Left colon (tissue), 2 donors: ENCODE results near the gene CRLF2. TPM values are rescaled to one million over a fixed set of nuclear protein-coding genes. Genes with fewer than 3 reads are reported as not detected.
A peak's percentile ranks its signal among the peaks of the same experiment; 100 is the strongest.
"Not testable (repeated sequence)": the region's sequence is repeated elsewhere in the genome, so short reads cannot be mapped to it uniquely, and the experiment has no call there.

Experiments
- ATAC-seq: fragments of 200-7000 bp; cut with Tn5 transposase; one replicate; pipeline ENCODE4 v1.9.1; 2020; ENCODE audit warnings: mild to moderate bottlenecking, moderate library complexity
- DNase-seq, 2 donors: peaks; one replicate each; pipeline ENCODE4 v3.0.0-alpha.2; 2020
- intact Hi-C, 2 donors: fragments of 100-400 bp; cut with DNase I in 1 of 2; cut with micrococcal nuclease in 1 of 2; formaldehyde crosslinking; loops; one replicate each; pipeline versions ENCODE4 v1.11.2 to v1.14.0; 2022; cut with DNase I, micrococcal nuclease
- total RNA-seq, 2 donors: library from RNA; stranded (reverse); fragmentation: NEBNext Ultra II Directional; extraction: Animal tissue kit (Norgen Biotek cat#: 25700); gene quantifications; one replicate each; pipeline ENCODE4 v1.2.1, GENCODE V29; 2021
- donor health status: DM: no; HTN: no; CAD: no.
- donor health status: DM: yes; HTN: yes; CAD: no.

Gene CRLF2
- total RNA-seq, 2 donors from 2014 or later = 0.18 to 0.28 TPM

DNA sequence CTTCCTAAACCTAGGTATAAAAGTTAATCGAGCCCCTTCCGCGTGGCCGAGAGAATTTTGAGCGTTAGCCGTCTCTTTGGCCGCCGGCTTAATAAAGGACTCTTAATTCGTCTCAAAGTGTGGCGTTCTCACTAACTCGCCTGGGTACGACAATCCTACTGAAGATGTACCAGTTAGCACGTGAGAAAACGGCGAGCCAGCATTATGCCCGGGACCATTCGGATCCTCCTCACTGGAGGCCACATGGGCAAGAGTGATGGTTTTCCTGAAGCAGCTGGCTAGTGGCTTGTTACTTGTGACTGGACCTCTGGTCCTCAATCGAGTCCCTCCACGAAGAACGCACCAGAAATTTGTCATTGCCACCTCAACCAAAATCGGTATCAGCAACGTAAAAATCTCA, 39.0 kb downstream of the CRLF2 start:
- intact Hi-C loops, DNase-seq, ATAC-seq: not testable (repeated sequence)

DNA sequence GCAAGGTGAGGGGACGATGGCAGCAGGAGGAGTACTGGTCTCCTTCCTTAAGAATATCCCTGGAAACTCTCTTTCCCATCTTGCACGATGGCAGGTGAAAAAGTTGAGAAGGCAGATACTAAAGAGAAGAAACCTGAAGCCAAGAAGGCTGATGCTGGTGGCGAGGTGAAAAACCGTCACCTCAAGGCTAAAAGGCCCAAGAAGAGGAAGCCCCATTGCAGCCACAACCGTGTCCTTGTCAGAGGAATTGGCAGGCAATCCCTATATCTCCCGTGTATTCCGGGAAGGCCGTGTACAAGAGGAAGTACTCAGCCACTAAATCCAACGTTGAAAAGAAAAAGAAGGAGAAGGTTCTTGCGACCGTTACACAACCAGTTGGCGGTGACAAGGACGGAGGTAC, 40.0 kb downstream of the CRLF2 start:
- DNase-seq = no peak
- no peak for ATAC-seq
- intact Hi-C loops = no loop called here

DNA sequence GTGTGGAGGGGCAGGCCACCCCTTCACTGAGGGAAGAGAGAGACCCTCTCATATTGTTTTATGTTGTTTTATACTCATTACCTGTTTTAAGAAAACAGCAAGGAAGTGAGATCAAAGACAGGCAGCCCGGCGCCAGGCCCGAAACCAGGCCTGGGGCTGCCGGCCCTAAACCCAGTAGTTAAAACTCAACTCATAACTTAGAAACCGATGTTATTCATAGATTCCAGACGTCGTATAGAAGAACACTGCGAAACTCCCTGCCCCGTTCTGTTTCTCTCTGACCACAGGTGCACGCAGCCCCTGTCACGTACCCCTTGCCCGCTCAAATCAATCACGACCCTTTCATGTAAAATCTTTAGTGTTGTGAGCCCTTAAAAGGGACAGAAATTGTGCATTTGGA, 40.5 kb downstream of the CRLF2 start:
- ATAC-seq, intact Hi-C loops, DNase-seq: not testable (repeated sequence)

DNA sequence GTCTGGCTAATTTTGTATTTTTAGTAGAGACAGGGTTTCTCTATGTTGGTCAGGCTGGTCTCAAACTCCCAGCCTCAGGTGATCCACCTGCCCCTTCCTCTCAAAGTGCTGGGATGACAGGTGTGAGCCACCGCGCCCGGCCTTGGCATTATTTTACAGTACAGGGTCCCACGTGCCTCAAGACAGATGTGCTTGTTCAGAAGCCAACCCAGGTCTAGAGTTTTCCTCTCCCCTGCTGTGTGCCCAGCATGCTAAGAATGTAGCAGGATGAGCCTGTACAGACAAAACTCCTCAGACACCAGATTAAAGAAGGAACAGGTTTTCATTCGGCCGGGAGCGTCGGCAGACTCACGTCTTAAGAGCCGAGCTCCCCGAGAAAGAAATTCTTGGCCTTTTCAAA, 42.2 kb downstream of the CRLF2 start:
- ATAC-seq (no peak), DNase-seq (no peak)
- intact Hi-C loops = no loop called here

DNA sequence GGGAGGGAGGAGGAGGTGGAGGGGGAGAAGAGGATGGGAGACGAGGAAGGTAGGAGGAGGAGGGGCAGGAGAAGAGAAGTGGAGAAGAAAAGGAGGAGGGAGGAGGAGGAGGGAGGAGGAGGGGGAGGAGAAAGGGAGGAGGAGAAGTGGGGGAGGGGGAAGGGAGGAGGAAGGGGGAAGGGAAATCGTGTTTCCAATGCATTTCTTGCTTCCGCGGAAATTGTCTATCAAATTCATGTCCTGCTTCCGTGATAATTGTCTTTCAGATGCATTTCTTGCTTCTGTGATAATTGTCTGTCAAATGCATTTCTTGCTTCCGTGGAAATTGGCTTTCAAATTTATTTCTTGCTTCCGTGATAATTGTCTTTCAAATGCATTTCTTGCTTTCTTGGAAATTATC, 43.3 kb downstream of the CRLF2 start:
- intact Hi-C loops = no loop called here
- DNase-seq = no peak
- ATAC-seq = no peak

DNA sequence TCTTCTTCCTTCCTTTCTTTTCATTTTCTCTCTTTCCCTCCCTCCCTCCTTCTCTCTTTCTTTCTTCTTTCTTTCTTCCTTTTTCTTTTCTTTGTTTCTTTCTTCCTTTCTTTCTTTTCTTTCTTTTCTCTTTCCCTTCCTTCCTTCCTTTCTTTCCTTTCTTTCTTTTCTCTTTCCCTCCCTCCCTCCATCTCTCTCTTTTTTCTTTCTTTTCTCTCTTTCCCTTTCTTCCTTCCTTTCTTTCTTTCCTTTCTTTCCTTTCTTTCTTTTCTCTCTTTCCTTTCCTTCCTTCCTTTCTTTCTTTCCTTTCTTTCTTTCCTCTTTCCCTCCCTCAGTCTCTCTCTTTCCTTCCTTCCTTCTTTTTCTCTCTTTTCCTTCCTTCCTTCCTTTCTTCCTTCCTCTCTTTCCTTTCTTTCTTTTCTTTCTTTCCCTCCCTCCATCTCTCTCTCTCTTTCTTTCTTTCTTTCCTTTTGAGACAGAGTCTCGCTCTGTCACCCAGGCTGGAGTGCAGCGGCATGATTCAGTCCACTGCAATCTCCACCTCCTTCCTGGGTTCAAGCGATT, 44.4 kb downstream of the CRLF2 start:
- ATAC-seq (no peak), DNase-seq (no peak)
- intact Hi-C loops = no loop called here

DNA sequence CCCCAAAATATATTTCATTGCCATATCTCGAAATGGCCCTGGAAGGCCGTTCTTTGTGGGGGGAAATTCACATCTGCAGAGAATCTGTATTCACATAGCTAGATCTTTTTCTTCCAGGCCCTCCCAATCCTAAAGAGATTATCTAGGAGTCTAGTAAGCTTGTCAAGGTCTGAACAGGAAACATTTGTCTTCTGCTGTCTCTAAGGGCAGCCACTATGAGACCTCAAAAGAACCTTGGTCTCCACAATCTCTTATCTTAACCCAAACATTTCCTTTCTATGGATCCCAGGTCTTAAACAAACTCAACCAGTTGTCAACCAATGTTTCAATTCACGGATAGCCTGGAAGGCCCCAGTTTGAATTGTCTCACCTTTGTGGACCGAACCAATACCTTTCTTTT, 45.0 kb downstream of the CRLF2 start:
- intact Hi-C loops = no loop called here
- ATAC-seq (no peak), DNase-seq (no peak)

DNA sequence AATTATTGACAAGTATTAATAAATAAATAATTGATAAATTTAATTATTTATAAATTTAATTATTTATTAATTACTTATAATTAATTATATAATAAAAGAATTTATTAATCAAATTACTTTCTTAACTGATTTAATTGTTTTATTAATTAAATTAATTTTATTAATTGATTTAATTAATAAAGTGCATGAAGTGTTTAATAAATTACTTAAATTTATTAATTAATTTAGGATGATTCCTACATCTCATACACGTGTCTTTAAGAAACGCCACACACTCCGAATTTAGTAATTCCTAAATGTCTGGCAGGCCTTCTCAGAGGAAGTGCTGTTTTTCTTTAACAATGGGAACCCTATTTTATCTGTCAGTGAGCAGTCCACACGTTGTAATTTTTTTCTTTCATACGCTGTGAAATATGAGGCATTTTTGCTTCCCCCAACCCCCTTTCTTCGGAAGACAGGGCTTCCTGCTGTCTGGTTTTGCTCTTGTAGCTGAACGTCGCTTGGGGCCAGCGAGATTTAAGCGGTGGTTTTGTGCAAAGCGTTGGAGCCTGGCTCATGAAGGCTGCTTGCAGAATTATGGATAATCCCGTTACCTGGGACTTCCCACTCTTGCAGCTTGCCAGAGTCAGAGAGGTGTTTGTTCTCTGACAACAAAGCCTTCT, 46.8 kb downstream of the CRLF2 start:
- DNase-seq (no peak), ATAC-seq (no peak)
- intact Hi-C loops = no loop called here

DNA sequence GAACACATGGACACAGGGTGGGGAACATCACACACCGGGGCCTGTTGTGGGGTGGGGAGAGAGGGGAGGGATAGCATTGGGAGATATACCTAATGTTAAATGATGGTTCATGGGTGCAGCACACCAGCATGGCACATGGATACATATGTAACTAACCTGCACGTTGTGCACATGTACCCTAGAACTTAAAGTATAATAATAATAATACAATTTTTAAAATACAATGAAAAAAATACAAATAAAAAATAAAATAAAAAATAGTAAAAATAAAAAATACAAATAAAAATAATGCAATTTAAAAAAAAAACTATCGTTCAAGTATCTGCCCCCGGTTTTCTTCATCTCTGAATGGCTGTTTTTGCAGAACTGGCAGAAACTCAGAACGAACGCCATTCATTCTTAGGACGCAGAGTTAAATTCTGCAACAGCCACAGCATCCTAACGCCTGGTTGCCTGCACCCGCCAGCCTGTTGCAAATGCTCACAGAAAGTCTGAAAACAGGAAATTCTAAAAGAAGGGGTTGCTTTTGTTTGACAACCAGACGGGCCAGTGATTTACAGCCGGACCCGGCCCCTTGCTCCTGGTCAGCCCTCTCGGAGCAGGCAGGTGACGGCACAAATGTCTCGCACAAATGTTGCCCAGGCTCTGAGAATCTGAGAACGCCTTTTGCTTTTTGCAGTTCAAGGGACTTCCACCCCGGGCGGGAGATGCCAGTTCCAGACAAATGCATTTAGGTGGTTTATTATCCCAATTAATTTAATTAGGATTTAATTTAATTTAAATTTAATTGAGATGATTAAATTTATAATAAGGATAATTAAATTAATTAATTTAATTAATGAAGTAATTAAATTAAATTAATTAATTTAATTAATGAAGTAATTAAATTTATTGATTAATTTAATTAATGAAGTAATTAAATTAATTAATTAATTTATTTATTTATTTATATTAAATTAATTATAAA, 47.8 kb downstream of the CRLF2 start:
- intact Hi-C loops = no loop called here
- peak in 1 of 2 donors; percentile 12 for DNase-seq
- ATAC-seq = no peak

DNA sequence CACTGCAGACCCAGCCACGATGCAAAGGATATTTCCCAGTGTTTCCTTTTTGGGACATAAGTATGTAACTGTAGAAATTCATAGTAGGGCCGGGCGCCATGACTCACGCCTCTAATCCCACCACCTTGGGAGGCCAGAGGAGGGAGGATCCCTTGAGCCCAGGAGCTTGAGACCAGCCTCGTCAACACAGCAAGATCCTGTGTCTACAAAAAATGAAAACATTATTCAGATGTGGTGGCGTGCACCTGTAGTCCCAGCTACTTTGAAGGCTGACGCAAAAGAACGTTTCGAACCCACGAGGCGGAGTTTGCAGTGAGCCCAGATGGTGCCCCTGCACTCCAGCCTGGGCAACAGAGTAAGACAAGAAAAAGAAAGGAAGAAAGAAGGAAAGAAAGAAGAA, 49.2 kb downstream of the CRLF2 start:
- intact Hi-C loops = no loop called here
- DNase-seq (no peak), ATAC-seq (no peak)

DNA sequence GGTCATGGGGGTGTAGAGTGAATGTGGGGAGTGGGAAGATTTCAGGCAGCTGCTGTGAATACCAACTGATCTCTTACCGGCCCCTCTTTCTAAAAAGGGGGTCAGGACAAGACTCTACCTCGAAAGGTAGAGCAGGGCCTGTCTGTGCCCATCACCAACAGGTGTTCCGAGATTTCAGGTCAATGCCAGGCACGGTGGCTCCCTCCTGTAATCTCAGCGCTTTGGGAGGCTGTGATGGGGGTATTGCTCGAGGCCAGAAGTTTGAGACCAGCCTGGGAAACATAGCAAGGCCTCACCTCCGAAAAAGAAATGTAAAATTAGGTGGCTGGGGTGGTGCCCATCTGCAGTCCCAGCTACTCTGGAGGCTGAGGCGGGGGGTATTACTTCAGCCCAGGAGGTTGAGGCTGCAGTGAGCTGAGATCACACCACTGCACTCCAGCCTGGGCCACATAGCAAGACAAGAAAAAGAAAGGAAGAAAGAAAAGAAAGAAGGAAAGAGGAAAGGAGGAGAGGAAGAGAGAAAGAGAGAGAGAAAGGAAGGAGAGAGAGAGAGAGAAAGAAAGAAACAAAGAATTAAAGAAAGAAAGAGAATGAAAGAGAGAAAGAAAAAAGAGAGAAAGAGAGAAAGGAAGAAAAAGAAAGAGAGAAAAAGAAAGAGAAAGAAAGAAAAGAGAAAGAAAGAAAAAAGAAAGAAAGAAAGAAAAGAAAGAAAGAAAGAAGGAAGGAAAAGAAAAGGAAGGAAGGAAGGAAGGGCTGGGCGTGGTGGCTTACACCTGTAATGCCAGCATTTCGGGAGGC, 50.1 kb downstream of the CRLF2 start:
- intact Hi-C loops = no loop called here
- no peak for ATAC-seq
- DNase-seq = no peak

DNA sequence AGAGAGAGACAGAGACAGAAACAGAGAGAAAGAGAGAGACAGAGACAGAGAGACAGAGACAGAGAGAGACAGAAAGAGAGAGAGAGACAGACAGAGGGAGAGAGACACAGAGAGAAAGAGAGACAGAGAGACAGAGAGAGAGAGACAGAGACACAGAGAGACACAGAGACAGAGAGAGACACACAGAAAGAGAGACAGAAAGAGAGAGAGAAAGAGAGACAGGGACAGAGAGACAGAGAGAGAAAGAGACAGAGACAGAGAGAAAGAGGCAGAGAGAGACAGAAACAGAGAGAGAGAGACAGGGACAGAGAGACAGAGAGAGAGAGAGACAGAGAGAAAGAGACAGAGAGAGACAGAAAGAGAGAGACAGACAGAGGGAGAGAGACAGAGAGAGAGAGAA, 52.9 kb downstream of the CRLF2 start:
- DNase-seq = no peak
- intact Hi-C loops = no loop called here
- no peak for ATAC-seq

DNA sequence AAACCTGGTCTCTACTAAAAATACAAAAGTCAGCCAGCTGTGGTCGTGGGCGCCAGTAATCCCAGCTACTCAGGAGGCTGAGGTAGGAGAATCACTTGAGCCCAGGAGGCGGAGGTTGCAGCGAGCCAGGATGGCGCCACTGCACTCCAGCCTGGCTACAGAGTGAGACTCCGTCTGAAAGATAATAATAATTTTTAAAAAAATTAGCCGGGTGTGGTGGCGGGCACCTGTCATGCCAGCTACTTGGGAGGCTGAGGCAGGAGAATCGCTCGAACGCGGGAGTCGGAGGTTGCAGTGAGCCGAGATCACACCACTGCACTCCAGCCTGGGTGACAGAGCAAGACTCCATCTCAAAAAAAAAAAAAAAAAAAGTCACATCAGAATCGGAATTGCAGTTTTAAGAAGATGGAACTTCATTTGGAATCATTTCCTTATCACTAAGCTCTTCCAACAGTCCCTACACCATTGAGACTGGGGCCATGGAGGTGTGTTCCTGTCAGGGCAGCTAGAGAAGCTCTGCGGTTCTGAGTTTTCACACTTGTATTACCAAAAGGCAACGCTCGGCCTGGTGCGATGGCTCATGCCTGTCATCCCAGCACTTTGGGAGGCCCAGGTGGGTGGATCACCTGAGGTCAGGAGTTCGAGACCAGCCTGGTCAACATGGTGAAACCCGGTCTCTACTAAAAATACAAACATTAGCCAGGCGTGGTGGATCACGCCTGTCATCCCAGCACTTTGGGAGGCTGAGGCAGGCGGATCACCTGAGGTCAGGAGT, 55.6 kb downstream of the CRLF2 start:
- intact Hi-C loops, DNase-seq, ATAC-seq: not testable (repeated sequence)

DNA sequence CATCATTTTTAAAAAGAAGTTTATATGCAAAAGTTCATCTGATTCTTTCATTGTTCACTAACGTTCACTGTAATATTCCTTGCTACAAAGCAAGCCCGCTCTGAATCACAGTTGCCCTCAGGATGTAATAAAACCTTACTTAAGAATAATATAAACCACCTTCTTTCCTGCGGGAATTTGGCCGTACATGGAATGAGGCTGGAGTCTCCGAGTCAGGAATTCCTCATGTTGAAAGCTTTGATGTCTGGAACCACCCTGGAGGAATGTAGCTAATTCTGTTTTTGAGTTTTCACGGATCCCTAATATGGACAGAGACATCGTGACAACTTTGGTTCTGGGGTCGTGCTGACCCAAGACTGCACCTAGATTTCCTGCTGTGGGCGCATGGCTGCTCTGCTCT, 58.5 kb downstream of the CRLF2 start:
- no peak for ATAC-seq
- intact Hi-C loops = no loop called here
- DNase-seq = no peak

DNA sequence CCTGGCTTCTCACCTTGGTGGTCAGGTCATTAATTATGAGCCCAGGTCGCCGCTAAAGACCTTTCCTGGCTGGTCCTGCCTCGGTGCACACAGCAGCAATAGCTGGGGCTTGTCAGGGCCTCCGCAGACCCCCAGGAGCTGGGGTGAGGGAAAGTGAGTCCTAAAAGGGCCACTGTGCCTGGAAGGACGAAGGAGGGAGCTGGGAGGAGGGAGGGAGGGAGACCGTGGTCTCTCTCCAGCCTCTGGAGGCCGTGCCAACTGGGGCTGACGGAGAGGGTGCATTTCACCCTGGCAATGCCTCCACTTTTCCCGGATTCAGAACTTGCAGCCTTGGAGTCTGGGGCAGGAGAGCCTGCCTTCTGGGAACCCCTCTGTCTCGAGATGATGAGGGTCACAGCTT, 60.4 kb downstream of the CRLF2 start:
- DNase-seq (no peak), ATAC-seq (no peak)
- intact Hi-C loops = no loop called here

DNA sequence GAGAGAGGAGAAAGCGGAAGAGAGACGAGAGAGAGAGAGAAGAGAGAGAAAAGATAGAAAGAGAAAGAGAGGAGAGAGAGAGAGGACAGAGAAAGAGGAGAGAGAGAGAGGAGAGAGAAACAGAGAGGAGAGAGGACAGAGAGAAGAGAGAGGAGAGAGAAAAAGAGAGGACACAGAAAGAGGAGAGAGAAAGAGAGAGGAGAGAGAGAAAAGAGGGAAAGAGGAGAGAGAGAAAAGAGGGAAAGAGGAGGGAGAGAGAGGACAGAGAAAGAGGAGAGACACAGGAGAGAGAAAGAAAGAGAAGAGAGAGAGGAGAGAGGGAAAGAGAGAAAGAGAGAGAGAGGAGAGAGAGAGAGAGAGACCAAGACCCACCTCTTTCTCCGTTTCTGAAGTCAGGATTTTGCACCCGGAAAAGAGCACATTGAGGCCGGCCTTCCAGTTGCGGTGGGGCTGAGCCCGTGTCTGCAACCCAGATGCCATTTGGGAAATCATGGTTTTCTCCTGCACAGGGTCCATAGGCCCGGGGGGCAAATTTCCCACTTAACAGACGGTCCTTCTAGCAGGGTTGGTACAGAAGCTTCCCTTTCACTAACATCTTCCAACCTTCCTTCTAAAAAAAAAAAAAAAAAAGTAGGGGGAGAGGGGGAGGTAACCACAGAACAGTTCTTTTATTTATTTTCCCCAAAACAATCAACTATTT, 60.9 kb downstream of the CRLF2 start:
- intact Hi-C loops = no loop called here
- ATAC-seq (no peak), DNase-seq (no peak)

DNA sequence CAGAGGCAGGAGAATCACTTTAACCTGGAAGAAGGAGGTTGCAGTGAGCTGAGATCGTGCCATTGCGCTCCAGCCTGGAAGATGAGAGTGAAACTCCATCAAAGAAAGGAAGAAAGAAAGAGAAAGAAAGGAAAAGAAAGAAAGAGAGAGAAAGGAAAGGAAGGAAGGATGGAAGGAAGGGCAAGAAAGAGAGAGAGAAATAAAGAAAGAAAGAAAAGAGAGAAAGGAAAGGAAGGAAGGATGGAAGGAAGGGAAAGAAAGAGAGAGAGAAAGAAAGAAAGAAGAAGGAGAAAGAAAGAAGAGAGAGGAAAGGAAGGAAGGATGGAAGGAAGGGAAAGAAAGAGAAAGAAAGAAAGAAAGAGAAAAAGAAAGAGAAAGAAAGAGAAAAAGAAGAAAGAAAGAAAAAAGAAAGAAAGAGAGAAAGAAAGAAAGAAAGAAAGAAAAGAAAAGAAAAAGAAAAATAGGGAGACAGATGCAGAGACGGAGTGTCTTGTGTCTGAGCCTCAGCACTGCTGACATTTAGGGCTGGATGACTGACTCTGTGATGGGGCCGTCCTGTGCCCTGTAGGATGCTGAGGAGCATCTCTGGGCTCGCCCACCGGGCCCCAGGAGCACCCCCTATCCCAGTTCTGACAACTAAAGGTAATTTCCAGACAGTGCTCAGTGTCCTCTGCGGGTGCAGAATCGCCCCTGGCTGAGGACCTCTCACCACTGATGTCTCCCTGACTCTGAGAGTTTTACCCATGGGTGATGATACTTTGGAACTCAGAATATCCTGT, 61.7 kb downstream of the CRLF2 start:
- DNase-seq (no peak), ATAC-seq (no peak)
- intact Hi-C loops = no loop called here
